Ovary (tissue), 9 donors: ENCODE measurements around the gene METTL26. TPM values are rescaled to one million over a fixed set of nuclear protein-coding genes. Genes with fewer than 3 reads are reported as not detected.

Experiments used
- DNase-seq, 5 donors: peaks; one replicate each; pipeline ENCODE4 v3.0.0-alpha.2; 2019 to 2020
- H3K27ac ChIP-seq, 2 donors: fragments of 200-600 bp; one replicate each; pipeline versions ENCODE4 v1.5.1 to v1.8.0; 2019 to 2022
- H3K27me3 ChIP-seq: fragments of 200-600 bp; one replicate; pipeline ENCODE4 v1.8.0; 2022
- H3K36me3 ChIP-seq: fragments of 200-600 bp; sonication (generic); one replicate; pipeline ENCODE4 v1.5.1; 2019
- H3K4me1 ChIP-seq: one replicate; pipeline ENCODE4 v1.8.1; 2013; ENCODE audit warnings: mild to moderate bottlenecking, moderate library complexity; ENCODE audit not compliant: insufficient read depth
- H3K4me3 ChIP-seq: fragments of 200-600 bp; sonication (generic); one replicate; pipeline ENCODE4 v1.5.1; 2017
- H3K9me3 ChIP-seq, 2 donors: fragments of 200-600 bp in 1 of 2; sonication (generic) in 1 of 2; one replicate each; pipeline versions ENCODE4 v1.5.1 to v1.8.1; 2013 to 2019; ENCODE audit warnings: mild to moderate bottlenecking in 1 of 2, moderate library complexity in 1 of 2
- CTCF ChIP-seq, 3 donors: fragments of 450-650 bp in 2 of 3; fragments of 200-600 bp in 1 of 3; IDR thresholded peaks; one replicate each; pipeline versions ENCODE4 v1.5.1 to v1.8.0; 2016 to 2022; ENCODE audit warnings: antibody characterized with exemption in 3 of 3, mild to moderate bottlenecking in 1 of 3
- EP300 ChIP-seq: sonication (generic); formaldehyde crosslinking; IDR thresholded peaks from one replicate; pipeline ENCODE4 v1.6.1; 2017; ENCODE audit warnings: antibody characterized with exemption
- POLR2A ChIP-seq: fragments of 450-650 bp; IDR thresholded peaks from one replicate; pipeline ENCODE4 v1.6.1; 2017; ENCODE audit warnings: antibody characterized with exemption, mild to moderate bottlenecking, moderate library complexity
- WGBS, 3 donors: extraction: QIAGEN DNeasy Blood & Tissue Kit in 1 of 3; methylation state at CpG; one replicate each; pipeline versions ENCODE4 v1.1.5 to v1.1.7; 2013 to 2017; 5-methylcytosine and 5-hydroxymethylcytosine counted together
- intact Hi-C, 4 donors: fragments of 100-400 bp; cut with DNase I; formaldehyde crosslinking; loops; one replicate each; pipeline versions ENCODE4 v1.11.0 to v1.15.1; 2022 to 2023
- polyA plus RNA-seq, 2 donors: library from polyadenylated mRNA; stranded (reverse); fragments of 200-250 nt in 1 of 2; fragments of 350-450 nt in 1 of 2; fragmentation: Illumina TruSeq in 1 of 2; extraction: RNeasy Lipid Tissue Mini Kit (QIAGEN cat#74804) in 1 of 2; gene quantifications; one replicate each; pipeline ENCODE4 v1.2.3, GENCODE V29; 2013 to 2014
- total RNA-seq, 7 donors: library from RNA; depleted of rRNA in 2 of 7; stranded (reverse); fragments of >200 nt in 2 of 7; fragmentation: NEBNext Ultra II Directional in 3 of 7; extraction: Animal tissue kit (Norgen Biotek cat#: 25700) in 3 of 7; gene quantifications; one replicate each; pipeline versions ENCODE4 v1.1.0 to v1.2.4, GENCODE V29; 2016 to 2023
- donor health status: DM: no; HTN: no; CAD: no; lungs with moderate emphysema.
- donor health status: DM: no; HTN: no; CAD: no.
- donor health status: Bipolar disorder and iron deficiency.
- donor health status: DM: yes; HTN: yes; CAD: no.
- donor health status: DM: no; HTN: no; CAD: no.
- donor health status: DM: yes; HTN: yes; CAD: no.

Gene METTL26
- total and polyA plus RNA-seq, 9 donors: 12.2 to 139 (median 75.9) TPM

GRCh38 chr16:674968-675883 lies 39.1 kb upstream of the METTL26 start, which contains the start of gene RHBDL1:
Gene RHBDL1, plus strand, starts transcription at chr16:675671. Its CDS starts 120 bp downstream, at chr16:675791.
- Histone ChIP-seq H3K4me3 (peak within 1 kb of the TSS; percentile 18), H3K27ac (no peak within 1 kb of the TSS), H3K36me3 (no peaks in the 10 kb centered on the region), H3K4me1 (peaks cover 8% of the 10 kb centered on the region), H3K9me3 (no peaks in the 10 kb centered on the region), H3K27me3 (no peaks in the 10 kb centered on the region)
- TF ChIP-seq CTCF (IDR thresholded peaks at IDR 0.05) (no peak), POLR2A (no peak), EP300 (no peak)
- intact Hi-C loops: no loop called here
- WGBS, 3 donors: 5 to 8% (median 7%) methylated on average over 33 to 73 of the region's 73 CpGs
- DNase-seq: peak in 1 of 5 donors; percentile 58

- no peaks in the 10 kb centered on the region for H3K36me3 ChIP-seq
- 62 to 71% (median 70%) methylated on average over 14 to 22 of the region's 22 CpGs for WGBS, 3 donors
- TF ChIP-seq POLR2A: no peak
- TF ChIP-seq EP300: no peak
- TF ChIP-seq CTCF (IDR thresholded peaks at IDR 0.05): no peak
- no peaks in the 10 kb centered on the region for H3K9me3 ChIP-seq
- DNase-seq: no peak
- intact Hi-C loops: no loop called here
- peaks cover 6% of the 10 kb centered on the region for H3K4me1 ChIP-seq
- H3K27me3 ChIP-seq: no peaks in the 10 kb centered on the region
- H3K27ac ChIP-seq: no peak overlapping the region
- no peak overlapping the region for H3K4me3 ChIP-seq
Observed at GRCh38 chr16:674214-674881, 38.2 kb upstream of the METTL26 start.

- Histone ChIP-seq H3K36me3 (no peaks in the 10 kb centered on the region), H3K4me1 (peaks cover 12% of the 10 kb centered on the region), H3K9me3 (no peaks in the 10 kb centered on the region), H3K27ac (no peak overlapping the region), H3K27me3 (no peaks in the 10 kb centered on the region), H3K4me3 (no peak overlapping the region)
- intact Hi-C loops: no loop called here
- DNase-seq: no peak
- TF ChIP-seq POLR2A (no peak), EP300 (no peak), CTCF (IDR thresholded peaks at IDR 0.05) (no peak)
- 83 to 90% (median 87%) methylated on average over 12 to 18 of the region's 18 CpGs for WGBS, 3 donors
Observed at GRCh38 chr16:673399-673991, 37.4 kb upstream of the METTL26 start.

- intact Hi-C loops: no loop called here
- Histone ChIP-seq H3K27me3 (no peaks in the 10 kb centered on the region), H3K36me3 (no peaks in the 10 kb centered on the region), H3K4me1 (peaks cover 12% of the 10 kb centered on the region), H3K4me3 (no peak overlapping the region), H3K27ac (no peak overlapping the region), H3K9me3 (no peaks in the 10 kb centered on the region)
- 93 to 94% (median 93%) methylated on average over 16 to 21 of the region's 21 CpGs for WGBS, 3 donors
- no peak for DNase-seq
- TF ChIP-seq POLR2A: no peak
Observed at GRCh38 chr16:672851-673250, 36.7 kb upstream of the METTL26 start.
